Stimulated activated CD4-positive, alpha-beta T cell treated with anti-CD3 and anti-CD28 coated beads, TNF-alpha, amount 100 ng/mL, for 24 hours (primary cell): ENCODE data around the gene PRKG2.

Experiments used
- DNase-seq, 3 experiments: peaks; one replicate each; pipeline ENCODE4 v3.0.0-alpha.2; 2020; ENCODE audit warnings: low read depth in 3 of 3

The PRKG2 gene

GRCh38 chr4:81038636-81039350 is 176.2 kb downstream of the PRKG2 start:
- no peak for DNase-seq
